Fibroblast of the aortic adventitia (primary cell): ENCODE results near the gene PDE1C. TPM values are rescaled to one million over a fixed set of nuclear protein-coding genes. Genes with fewer than 3 reads are reported as not detected.

Experiments used
- DNase-seq: peaks from one replicate; pipeline ENCODE4 v3.0.0-alpha.2; 2010; ENCODE audit warnings: low read depth
- H3K4me3 ChIP-seq: 2 replicates; pipeline ENCODE4 v1.5.1; 2011; ENCODE audit warnings: low read depth, mild to moderate bottlenecking, control low read depth, low read length, moderate library complexity
- total RNA-seq: library from RNA; depleted of rRNA; stranded (reverse); fragments of >200 nt; gene quantifications from 2 replicates; pipeline ENCODE4 v1.2.3, GENCODE V29; 2012; ENCODE audit warnings: low replicate concordance
- TF ChIP-seq, protein P1 (sequence below): IDR thresholded peaks from 2 replicates; pipeline ENCODE4 v1.5.1; 2011; ENCODE audit warnings: mild to moderate bottlenecking, low read length, control low read depth, inconsistent platforms; ENCODE audit not compliant: insufficient read depth

The PDE1C gene
- total RNA-seq, 1 donor, result 7.4 TPM

- H3K4me3 ChIP-seq, result no peak overlapping the region
- TF ChIP-seq, protein P1, sequence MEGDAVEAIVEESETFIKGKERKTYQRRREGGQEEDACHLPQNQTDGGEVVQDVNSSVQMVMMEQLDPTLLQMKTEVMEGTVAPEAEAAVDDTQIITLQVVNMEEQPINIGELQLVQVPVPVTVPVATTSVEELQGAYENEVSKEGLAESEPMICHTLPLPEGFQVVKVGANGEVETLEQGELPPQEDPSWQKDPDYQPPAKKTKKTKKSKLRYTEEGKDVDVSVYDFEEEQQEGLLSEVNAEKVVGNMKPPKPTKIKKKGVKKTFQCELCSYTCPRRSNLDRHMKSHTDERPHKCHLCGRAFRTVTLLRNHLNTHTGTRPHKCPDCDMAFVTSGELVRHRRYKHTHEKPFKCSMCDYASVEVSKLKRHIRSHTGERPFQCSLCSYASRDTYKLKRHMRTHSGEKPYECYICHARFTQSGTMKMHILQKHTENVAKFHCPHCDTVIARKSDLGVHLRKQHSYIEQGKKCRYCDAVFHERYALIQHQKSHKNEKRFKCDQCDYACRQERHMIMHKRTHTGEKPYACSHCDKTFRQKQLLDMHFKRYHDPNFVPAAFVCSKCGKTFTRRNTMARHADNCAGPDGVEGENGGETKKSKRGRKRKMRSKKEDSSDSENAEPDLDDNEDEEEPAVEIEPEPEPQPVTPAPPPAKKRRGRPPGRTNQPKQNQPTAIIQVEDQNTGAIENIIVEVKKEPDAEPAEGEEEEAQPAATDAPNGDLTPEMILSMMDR, result no peak
- DNase-seq, result no peak
Measured at GRCh38 chr7:31975546-31975945, 94.7 kb downstream of the PDE1C start.

- no peak for DNase-seq
- H3K4me3 ChIP-seq, result no peak overlapping the region
- TF ChIP-seq, protein P1, result no peak
Measured at GRCh38 chr7:31974351-31974750, 95.9 kb downstream of the PDE1C start.

- H3K4me3 ChIP-seq, result no peak overlapping the region
- no peak for DNase-seq
- TF ChIP-seq, protein P1, result no peak
Measured at GRCh38 chr7:31971049-31971667, 99.0 kb downstream of the PDE1C start.

DNA sequence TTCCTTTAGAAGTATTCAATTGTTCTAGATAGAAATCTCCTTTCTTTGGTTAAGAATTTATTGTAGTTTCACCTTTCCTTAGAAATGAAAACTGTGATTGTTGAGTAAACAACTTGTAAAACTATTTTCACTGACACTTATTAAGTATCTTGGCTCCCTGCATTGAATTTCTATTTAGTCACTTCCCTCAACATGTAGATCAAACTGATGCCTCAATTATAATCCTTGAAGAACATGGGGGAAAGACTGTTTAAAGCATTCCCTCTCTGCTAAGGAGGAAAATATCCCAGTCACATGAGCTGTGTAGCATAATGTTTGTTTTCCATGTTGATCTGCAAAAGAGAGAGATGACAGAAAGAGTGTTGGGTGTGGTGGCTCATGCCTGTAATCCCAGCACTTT, 99.7 kb downstream of the PDE1C start:
- DNase-seq, result no peak
- H3K4me3 ChIP-seq, result no peak overlapping the region
- TF ChIP-seq, protein P1, result no peak

GRCh38 chr7:31963569-31964175, 106.5 kb downstream of the PDE1C start:
- H3K4me3 ChIP-seq, result no peak overlapping the region
- TF ChIP-seq, protein P1, result no peak

GRCh38 chr7:31962246-31962645, 108.0 kb downstream of the PDE1C start:
- no peak overlapping the region for H3K4me3 ChIP-seq
- DNase-seq, result no peak
- TF ChIP-seq, protein P1, result no peak

More at GRCh38 chr7:31963569-31964175, 106.5 kb downstream of the PDE1C start:
- DNase-seq, result no peak
